Endothelial cell of umbilical vein (primary cell): ENCODE measurements around the gene NEIL3. TPM values are rescaled to one million over a fixed set of nuclear protein-coding genes. Genes with fewer than 3 reads are reported as not detected.

Source experiments
- BruUV-seq: library from RNA; stranded (reverse); fragments of 400-500 nt; replicated peaks from 2 replicates; lab custom pipeline; 2021; lab: Mats Ljungman, UMichigan
- CTCF ChIA-PET: fragments of 300-600, 350-600 bp; sonication (Branson Sonifier 250); formaldehyde crosslinking; loops from one replicate; lab custom pipeline; 2021; ENCODE audit warnings: antibody characterized with exemption, inconsistent platforms; lab: Charles Lee
- POLR2A ChIA-PET: fragments of 300-600, 350-600 bp; sonication (Branson Sonifier 250); formaldehyde crosslinking; loops from one replicate; lab custom pipeline; 2021; ENCODE audit warnings: antibody characterized with exemption, inconsistent platforms; lab: Charles Lee
- DNase-seq: peaks from one replicate; pipeline ENCODE4 v3.0.0-alpha.2; 2011; ENCODE audit warnings: low read depth, low spot score
- FAIRE-seq: peaks from 2 replicates; lab custom pipeline; 2011; peaks lifted over from hg19 to GRCh38; lab: Jason Lieb, UNC
- H2AFZ ChIP-seq: 2 replicates; pipeline ENCODE4 v1.6.0; 2012; ENCODE audit warnings: low read depth, low read length, control low read depth, inconsistent platforms
- H3K27ac ChIP-seq: 2 replicates; pipeline ENCODE4 v1.5.1; 2011; ENCODE audit warnings: low read depth, mild to moderate bottlenecking, control low read depth, low read length, moderate library complexity; ENCODE audit not compliant: insufficient read depth
- H3K27me3 ChIP-seq, 2 experiments: 2 replicates each; pipeline versions ENCODE4 v1.6.0 to v1.6.1; 2011; ENCODE audit warnings: low read length in 2 of 2, mixed read lengths in 1 of 2; ENCODE audit not compliant: control insufficient read depth in 2 of 2, insufficient read depth in 2 of 2
- H3K36me3 ChIP-seq, 2 experiments: 2 replicates in 1 of 2; 3 replicates in 1 of 2; pipeline ENCODE4 v1.5.1; 2011; ENCODE audit warnings: low read length in 2 of 2, mild to moderate bottlenecking in 1 of 2, moderate library complexity in 1 of 2; ENCODE audit not compliant: control insufficient read depth in 2 of 2, insufficient read depth in 2 of 2; ENCODE audit errors: extremely low read depth in 1 of 2
- H3K4me1 ChIP-seq: 3 replicates; pipeline ENCODE4 v1.5.1; 2011; ENCODE audit warnings: mild to moderate bottlenecking, low read length; ENCODE audit not compliant: control insufficient read depth, insufficient read depth; ENCODE audit errors: extremely low read depth
- H3K4me2 ChIP-seq: 2 replicates; pipeline ENCODE4 v1.6.1; 2011; ENCODE audit warnings: low read length, control low read depth, mixed read lengths; ENCODE audit not compliant: insufficient read depth
- H3K4me3 ChIP-seq, 3 experiments: fragments of 200-600 bp in 1 of 3; sonication (generic), shearing (Covaris generic) in 1 of 3; replicated peaks in 1 of 3; 2 replicates each; pipeline ENCODE4 v1.5.1; 2011 to 2016; ENCODE audit warnings: control low read depth in 3 of 3, low read length in 3 of 3, mild to moderate bottlenecking in 2 of 3, inconsistent platforms in 1 of 3, low read depth in 1 of 3, moderate library complexity in 1 of 3; ENCODE audit not compliant: insufficient read depth in 1 of 3
- H3K79me2 ChIP-seq: 2 replicates; pipeline ENCODE4 v1.6.0; 2012; ENCODE audit warnings: low read length, inconsistent platforms; ENCODE audit not compliant: control insufficient read depth, insufficient read depth
- H3K9ac ChIP-seq: replicated peaks from 2 replicates; pipeline ENCODE3; 2011; ENCODE audit warnings: low read length, control low read depth; ENCODE audit not compliant: insufficient read depth; ENCODE audit errors: extremely low read depth
- H3K9me1 ChIP-seq: replicated peaks from 3 replicates; pipeline ENCODE4 v1.6.0; 2011; ENCODE audit warnings: mild to moderate bottlenecking, low read length; ENCODE audit not compliant: control insufficient read depth, insufficient read depth; ENCODE audit errors: extremely low read depth
- H3K9me3 ChIP-seq: replicated peaks from 2 replicates; pipeline ENCODE4 v1.5.1; 2012; ENCODE audit warnings: low read length, inconsistent platforms; ENCODE audit not compliant: control insufficient read depth, insufficient read depth
- H4K20me1 ChIP-seq: replicated peaks from 2 replicates; pipeline ENCODE3; 2011; ENCODE audit warnings: mild to moderate bottlenecking, low read length; ENCODE audit not compliant: control insufficient read depth, insufficient read depth; ENCODE audit errors: extremely low read depth
- CTCF ChIP-seq, 2 donors: IDR thresholded peaks; 1 replicate in 1 of 2; 2 replicates in 1 of 2; pipeline ENCODE4 v1.5.1; 2011; ENCODE audit warnings: low read length in 2 of 2, mild to moderate bottlenecking in 2 of 2, moderate library complexity in 2 of 2, control low read depth in 1 of 2, inconsistent platforms in 1 of 2, low read depth in 1 of 2; ENCODE audit not compliant: insufficient read depth in 1 of 2; ENCODE audit errors: extremely low read depth in 1 of 2
- EZH2 ChIP-seq: IDR thresholded peaks from 2 replicates; pipeline ENCODE4 v1.6.1; 2012; ENCODE audit warnings: borderline replicate concordance, low read depth, mild to moderate bottlenecking, moderate library complexity, low read length, inconsistent platforms; ENCODE audit not compliant: severe bottlenecking
- FOS ChIP-seq: IDR thresholded peaks from 2 replicates; pipeline ENCODE4 v1.6.1; 2011; ENCODE audit warnings: mild to moderate bottlenecking, low read length, moderate library complexity, borderline replicate concordance; ENCODE audit not compliant: insufficient read depth
- GATA2 ChIP-seq: IDR thresholded peaks from 2 replicates; pipeline ENCODE4 v1.7.0; 2011; ENCODE audit warnings: low read depth, mild to moderate bottlenecking, moderate library complexity, mixed read lengths, low read length; ENCODE audit not compliant: insufficient read length, insufficient read depth
- JUN ChIP-seq: IDR thresholded peaks from 2 replicates; pipeline ENCODE4 v1.6.1; 2011; ENCODE audit warnings: borderline replicate concordance, low read depth; ENCODE audit not compliant: insufficient read length, insufficient read depth
- MAX ChIP-seq: IDR thresholded peaks from 2 replicates; pipeline ENCODE4 v1.6.1; 2011; ENCODE audit not compliant: insufficient read depth, insufficient read length
- MYC ChIP-seq: IDR thresholded peaks from one replicate; pipeline ENCODE4 v1.6.1; 2011; ENCODE audit warnings: mild to moderate bottlenecking, low read depth, low read length
- POLR2A ChIP-seq: IDR thresholded peaks from 2 replicates; pipeline ENCODE4 v1.6.1; 2012; ENCODE audit warnings: low read depth, mild to moderate bottlenecking, control low read depth, low read length
- POLR2AphosphoS5 ChIP-seq: IDR thresholded peaks from 2 replicates; pipeline ENCODE4 v1.6.1; 2012; ENCODE audit warnings: low read depth, mild to moderate bottlenecking, control low read depth, low read length, moderate library complexity; ENCODE audit not compliant: insufficient read depth
- dilution Hi-C: fragments of 300-500 bp; cut with MboI; formaldehyde crosslinking; loops from one replicate; pipeline ENCODE4 v1.15.0; 2019; ENCODE audit warnings: low sequenced_read_pairs; ENCODE audit not compliant: extremely low pct_ligation_motif_present
- intact Hi-C: fragments of 100-400 bp; cut with micrococcal nuclease; formaldehyde crosslinking; loops from one replicate; pipeline ENCODE4 v1.10.0; 2022
- polyA plus RNA-seq, 4 experiments: library from polyadenylated mRNA; depleted of rRNA in 3 of 4; stranded (reverse) in 3 of 4; unstranded in 1 of 4; fragments of >200 nt; gene quantifications; 2 replicates each; pipeline versions ENCODE4 v1.2.1 to v1.2.3, GENCODE V29; 2011 to 2012; ENCODE audit warnings: missing spikeins in 1 of 4
- total RNA-seq: library from RNA; stranded (reverse); gene quantifications from 2 replicates; pipeline ENCODE4 v1.2.3, GENCODE V29; 2021

The NEIL3 gene
- total and polyA plus RNA-seq, 2 donors (not counting 3 experiments of a cell fraction or from before 2014, with no cell fraction given): 3.7 to 6.9 TPM

DNA sequence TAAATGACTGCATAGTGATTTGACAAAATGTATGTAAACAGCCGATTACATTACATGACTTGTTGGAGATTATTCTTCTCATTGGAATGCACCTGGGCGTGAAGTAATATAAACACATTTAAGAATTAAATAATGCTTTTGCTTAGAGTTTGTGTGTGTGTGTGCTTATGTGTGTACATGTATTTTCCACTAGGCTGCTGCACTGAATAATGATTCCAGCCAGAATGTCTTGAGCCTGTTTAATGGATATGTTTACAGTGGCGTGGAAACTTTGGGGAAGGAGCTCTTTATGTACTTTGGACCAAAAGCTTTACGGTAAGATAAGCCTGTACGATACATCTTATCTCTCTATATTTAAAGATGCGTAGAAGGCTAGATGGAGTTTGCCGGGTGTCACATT is 12.6 kb downstream of the NEIL3 start:
- H3K4me1 ChIP-seq: peaks cover 13% of the 10 kb centered on the region
- H3K9me1 ChIP-seq: no peaks in the 10 kb centered on the region
- peaks cover 30% of the 10 kb centered on the region for H3K79me2 ChIP-seq
- no peak for FAIRE-seq
- ChIA-PET POLR2A (no interaction called here), CTCF (interaction anchor here (0.8 to 3.8 kb wide), 7 partner anchors 9 to 72 kb away, joined by 3 to 21 read pairs (median 6); partner anchors contain the start of gene NEIL3)
- H3K4me3 ChIP-seq: peak overlapping the region in 2 of 3 experiments; percentile 6 to 51
- TF ChIP-seq POLR2AphosphoS5: no peak
- TF ChIP-seq JUN: no peak
- TF ChIP-seq GATA2: no peak
- TF ChIP-seq FOS: no peak
- TF ChIP-seq CTCF (IDR thresholded peaks at IDR 0.05; ENCODE audit: extremely low read depth in 1 of 2, insufficient read depth in 1 of 2, low read depth in 1 of 2, low read length in 2 of 2): no peak
- TF ChIP-seq MYC: no peak
- TF ChIP-seq MAX: no peak
- TF ChIP-seq EZH2: no peak
- no peak for TF ChIP-seq POLR2A
- H3K27me3 ChIP-seq: no peaks in the 10 kb centered on the region
- intact Hi-C loops: loop anchor here (5.0 to 10.0 kb wide), 3 partner anchors 197 to 1000 kb away; partner anchors contain the start of gene VEGFC
- dilution Hi-C loops: no loop called here
- peak overlapping the region; percentile 21 for H3K27ac ChIP-seq
- H3K9me3 ChIP-seq: no peaks in the 10 kb centered on the region
- BruUV-seq: no TSS peak
- peak overlapping the region; percentile 84 for H2AFZ ChIP-seq
- peak; percentile 71 for DNase-seq
- no peaks in the 10 kb centered on the region for H3K36me3 ChIP-seq
- H4K20me1 ChIP-seq: no peaks in the 10 kb centered on the region
- H3K9ac ChIP-seq: peak overlapping the region; percentile 69
- H3K4me2 ChIP-seq: peak overlapping the region; percentile 85
